Measurements from ENCODE around the gene MCTP2.

The MCTP2 gene

DNA sequence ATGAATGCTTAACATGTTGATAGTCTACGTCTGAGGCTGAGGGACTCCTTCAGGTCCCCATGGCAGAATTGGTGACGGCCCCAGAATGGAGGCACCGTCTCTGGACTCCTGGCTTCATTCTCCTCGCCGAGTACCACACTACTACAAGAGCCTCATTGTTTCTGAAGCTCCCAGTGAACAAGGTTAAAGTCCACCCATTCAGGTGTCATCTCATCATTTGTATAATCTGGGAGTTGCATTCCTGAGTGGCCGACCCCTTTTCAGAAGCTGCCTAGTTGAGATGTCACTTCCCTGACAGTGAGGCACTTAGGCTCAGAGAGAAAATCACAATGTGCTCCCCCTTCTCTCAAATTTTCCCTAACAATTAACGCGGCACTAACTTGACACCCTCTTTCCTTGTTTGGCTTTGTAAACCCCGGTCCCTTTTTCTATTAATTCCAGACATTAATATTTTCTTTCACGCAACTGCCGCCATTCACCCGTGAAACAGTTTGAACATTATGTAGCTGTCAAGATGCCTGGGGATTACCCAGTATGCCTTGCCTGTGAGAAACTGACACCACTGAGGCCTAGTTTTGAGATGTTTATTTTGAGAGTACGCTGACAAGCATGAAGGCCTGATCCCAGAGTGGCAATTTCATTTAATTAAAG lies 105.6 kb downstream of the MCTP2 start:
- H3K4me3 ChIP-seq (ENCODE audit: low read length) = no peak overlapping the region
- no peaks in the 10 kb centered on the region for H3K9me3 ChIP-seq (ENCODE audit: control insufficient read depth, insufficient read depth, low read length)
- no peaks in the 10 kb centered on the region for H4K20me1 ChIP-seq (ENCODE audit: control insufficient read depth, insufficient read depth, low read depth, low read length)
- no peaks in the 10 kb centered on the region for H3K9me2 ChIP-seq (replicated peaks; ENCODE audit: control insufficient read depth, low read length)
- TF ChIP-seq EZH2phosphoT487 (IDR thresholded peaks at IDR 0.05; ENCODE audit: borderline replicate concordance, low read length) = no peak
- TF ChIP-seq CTCF (IDR thresholded peaks at IDR 0.05; ENCODE audit: low read depth, low read length, poor library complexity, severe bottlenecking) = no peak
- H3F3A ChIP-seq (ENCODE audit: control insufficient read depth, insufficient read depth) = no peaks in the 10 kb centered on the region
- H3K27me3 ChIP-seq (ENCODE audit: control insufficient read depth, low read length) = no peaks in the 10 kb centered on the region
- H3K79me2 ChIP-seq (ENCODE audit: control insufficient read depth, low read length) = no peaks in the 10 kb centered on the region
- no peaks in the 10 kb centered on the region for H3K4me1 ChIP-seq (ENCODE audit: control insufficient read depth, low read length)
- peaks cover 30% of the 10 kb centered on the region for H3K36me3 ChIP-seq (ENCODE audit: control insufficient read depth, low read length)
- H3K27ac ChIP-seq (ENCODE audit: low read depth, low read length) = no peak overlapping the region
- no peak overlapping the region for H3K4me2 ChIP-seq (ENCODE audit: low read length)

- no peaks in the 10 kb centered on the region for H4K20me1 ChIP-seq (ENCODE audit: control insufficient read depth, insufficient read depth, low read depth, low read length)
- no peak overlapping the region for H3K27ac ChIP-seq (ENCODE audit: low read depth, low read length)
- H3K79me2 ChIP-seq (ENCODE audit: control insufficient read depth, low read length) = no peaks in the 10 kb centered on the region
- no peaks in the 10 kb centered on the region for H3K27me3 ChIP-seq (ENCODE audit: control insufficient read depth, low read length)
- no peaks in the 10 kb centered on the region for H3K9me3 ChIP-seq (ENCODE audit: control insufficient read depth, insufficient read depth, low read length)
- H3F3A ChIP-seq (ENCODE audit: control insufficient read depth, insufficient read depth) = no peaks in the 10 kb centered on the region
- H3K36me3 ChIP-seq (ENCODE audit: control insufficient read depth, low read length) = peaks cover 34% of the 10 kb centered on the region
- H3K4me2 ChIP-seq (ENCODE audit: low read length) = no peak overlapping the region
- no peaks in the 10 kb centered on the region for H3K9me2 ChIP-seq (replicated peaks; ENCODE audit: control insufficient read depth, low read length)
- no peak overlapping the region for H3K4me3 ChIP-seq (ENCODE audit: low read length)
- H3K4me1 ChIP-seq (ENCODE audit: control insufficient read depth, low read length) = no peaks in the 10 kb centered on the region
- TF ChIP-seq CTCF (IDR thresholded peaks at IDR 0.05; ENCODE audit: low read depth, low read length, poor library complexity, severe bottlenecking) (no peak), EZH2phosphoT487 (IDR thresholded peaks at IDR 0.05; ENCODE audit: borderline replicate concordance, low read length) (no peak)
Observed at GRCh38 chr15:94338243-94338846, 107.0 kb downstream of the MCTP2 start.

DNA sequence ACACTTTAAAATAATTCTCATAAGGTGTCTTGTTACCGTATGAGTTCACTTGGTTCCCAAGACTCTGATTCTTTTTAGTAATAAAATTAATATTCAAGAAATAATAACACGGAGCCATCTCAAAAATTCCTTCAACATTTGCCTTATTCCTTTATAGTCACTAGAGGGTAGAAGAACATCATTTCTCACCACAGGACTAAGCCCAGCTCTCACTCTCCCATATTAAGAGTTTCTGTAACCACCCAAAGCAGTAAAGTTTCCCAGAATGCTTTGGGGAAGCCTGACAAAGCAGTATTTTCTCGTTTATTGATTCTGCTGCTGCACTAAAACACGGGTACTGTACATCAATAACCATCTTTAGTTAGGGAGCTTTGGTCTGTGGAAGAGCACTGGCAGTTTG lies 114.9 kb downstream of the MCTP2 start:
- no peaks in the 10 kb centered on the region for H3K9me2 ChIP-seq (replicated peaks; ENCODE audit: control insufficient read depth, low read length)
- no peaks in the 10 kb centered on the region for H3K9me3 ChIP-seq (ENCODE audit: control insufficient read depth, insufficient read depth, low read length)
- H3K4me2 ChIP-seq (ENCODE audit: low read length) = no peak overlapping the region
- H3K4me3 ChIP-seq (ENCODE audit: low read length) = no peak overlapping the region
- no peak overlapping the region for H3K27ac ChIP-seq (ENCODE audit: low read depth, low read length)
- H3K4me1 ChIP-seq (ENCODE audit: control insufficient read depth, low read length) = no peaks in the 10 kb centered on the region
- H3K27me3 ChIP-seq (ENCODE audit: control insufficient read depth, low read length) = no peaks in the 10 kb centered on the region
- H3F3A ChIP-seq (ENCODE audit: control insufficient read depth, insufficient read depth) = 0 out of 2 replicates have a peak, but pooled peaks cover 4% of the 10 kb centered on the region
- TF ChIP-seq EZH2phosphoT487 (IDR thresholded peaks at IDR 0.05; ENCODE audit: borderline replicate concordance, low read length) = no peak
- no peak for TF ChIP-seq CTCF (IDR thresholded peaks at IDR 0.05; ENCODE audit: low read depth, low read length, poor library complexity, severe bottlenecking)
- no peaks in the 10 kb centered on the region for H3K79me2 ChIP-seq (ENCODE audit: control insufficient read depth, low read length)
- H4K20me1 ChIP-seq (ENCODE audit: control insufficient read depth, insufficient read depth, low read depth, low read length) = no peaks in the 10 kb centered on the region
- H3K36me3 ChIP-seq (ENCODE audit: control insufficient read depth, low read length) = peaks cover 26% of the 10 kb centered on the region

All from DOHH2 (cell line).